Measurements from ENCODE around the gene SERPINB7.

GRCh38 chr18:63725682-63726480 is 49.3 kb upstream of the SERPINB7 start:
- TF ChIP-seq, protein P1, sequence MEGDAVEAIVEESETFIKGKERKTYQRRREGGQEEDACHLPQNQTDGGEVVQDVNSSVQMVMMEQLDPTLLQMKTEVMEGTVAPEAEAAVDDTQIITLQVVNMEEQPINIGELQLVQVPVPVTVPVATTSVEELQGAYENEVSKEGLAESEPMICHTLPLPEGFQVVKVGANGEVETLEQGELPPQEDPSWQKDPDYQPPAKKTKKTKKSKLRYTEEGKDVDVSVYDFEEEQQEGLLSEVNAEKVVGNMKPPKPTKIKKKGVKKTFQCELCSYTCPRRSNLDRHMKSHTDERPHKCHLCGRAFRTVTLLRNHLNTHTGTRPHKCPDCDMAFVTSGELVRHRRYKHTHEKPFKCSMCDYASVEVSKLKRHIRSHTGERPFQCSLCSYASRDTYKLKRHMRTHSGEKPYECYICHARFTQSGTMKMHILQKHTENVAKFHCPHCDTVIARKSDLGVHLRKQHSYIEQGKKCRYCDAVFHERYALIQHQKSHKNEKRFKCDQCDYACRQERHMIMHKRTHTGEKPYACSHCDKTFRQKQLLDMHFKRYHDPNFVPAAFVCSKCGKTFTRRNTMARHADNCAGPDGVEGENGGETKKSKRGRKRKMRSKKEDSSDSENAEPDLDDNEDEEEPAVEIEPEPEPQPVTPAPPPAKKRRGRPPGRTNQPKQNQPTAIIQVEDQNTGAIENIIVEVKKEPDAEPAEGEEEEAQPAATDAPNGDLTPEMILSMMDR (IDR thresholded peaks at IDR 0.05) = no peak
- no peak for TF ChIP-seq POLR2A (IDR thresholded peaks at IDR 0.05)

Measured in gastroesophageal sphincter (tissue), 3 donors.